Measurements from ENCODE around the gene SCP2D1.

SCP2D1 gene

GRCh38 chr20:18815194-18815942 is 1.8 kb downstream of the SCP2D1 start:
- DNase-seq (ENCODE audit: low read depth): no peak

- DNase-seq (ENCODE audit: low read depth): no peak
Observed at GRCh38 chr20:18822832-18823231, 9.2 kb downstream of the SCP2D1 start.

GRCh38 chr20:18831830-18832499 is 18.4 kb downstream of the SCP2D1 start:
- no peak for DNase-seq (ENCODE audit: low read depth)

- no peak for DNase-seq (ENCODE audit: low read depth)
Observed at GRCh38 chr20:18832546-18833200, 19.1 kb downstream of the SCP2D1 start.

GRCh38 chr20:18835466-18836256 is 22.1 kb downstream of the SCP2D1 start:
- DNase-seq (ENCODE audit: low read depth): no peak

- DNase-seq (ENCODE audit: low read depth): no peak
Observed at GRCh38 chr20:18837718-18838117, 24.1 kb downstream of the SCP2D1 start.

GRCh38 chr20:18839507-18840247 is 26.1 kb downstream of the SCP2D1 start:
- DNase-seq (ENCODE audit: low read depth): no peak

GRCh38 chr20:18840248-18840645 is 26.7 kb downstream of the SCP2D1 start:
- DNase-seq (ENCODE audit: low read depth): no peak

GRCh38 chr20:18845017-18845416 is 31.4 kb downstream of the SCP2D1 start:
- DNase-seq (ENCODE audit: low read depth): no peak

- DNase-seq (ENCODE audit: low read depth): no peak
Observed at GRCh38 chr20:18847226-18847755, 33.7 kb downstream of the SCP2D1 start.

GRCh38 chr20:18849131-18849530 is 35.5 kb downstream of the SCP2D1 start:
- no peak for DNase-seq (ENCODE audit: low read depth)

GRCh38 chr20:18851629-18852028 is 38.0 kb downstream of the SCP2D1 start:
- no peak for DNase-seq (ENCODE audit: low read depth)

GRCh38 chr20:18852318-18852717 is 38.7 kb downstream of the SCP2D1 start:
- DNase-seq (ENCODE audit: low read depth): no peak

- DNase-seq (ENCODE audit: low read depth): no peak
Observed at GRCh38 chr20:18853216-18853615, 39.6 kb downstream of the SCP2D1 start.

- DNase-seq (ENCODE audit: low read depth): no peak
Observed at GRCh38 chr20:18853946-18854646, 40.5 kb downstream of the SCP2D1 start.

- no peak for DNase-seq (ENCODE audit: low read depth)
Observed at GRCh38 chr20:18855882-18856281, 42.3 kb downstream of the SCP2D1 start.

- no peak for DNase-seq (ENCODE audit: low read depth)
Observed at GRCh38 chr20:18856873-18857272, 43.3 kb downstream of the SCP2D1 start.

- DNase-seq (ENCODE audit: low read depth): no peak
Observed at GRCh38 chr20:18857640-18858039, 44.1 kb downstream of the SCP2D1 start.

- DNase-seq (ENCODE audit: low read depth): no peak
Observed at GRCh38 chr20:18858816-18859215, 45.2 kb downstream of the SCP2D1 start.
